SU-DHL-6 (cell line): ENCODE results near the gene CTCF.

Source experiments
- H2AFZ ChIP-seq: fragments of 200-600 bp; sonication (generic); 2 replicates; pipeline ENCODE4 v1.6.1; 2014; ENCODE audit warnings: low read depth, mild to moderate bottlenecking, moderate library complexity, mixed read lengths, antibody characterized with exemption, low read length; ENCODE audit not compliant: severe bottlenecking
- H3F3A ChIP-seq: fragments of 200-600 bp; shearing (Covaris generic); 2 replicates; pipeline ENCODE4 v1.6.0; 2016; ENCODE audit warnings: antibody characterized with exemption, mild to moderate bottlenecking; ENCODE audit not compliant: insufficient read depth
- H3K27ac ChIP-seq: fragments of 200-600 bp; sonication (generic); 2 replicates; pipeline ENCODE4 v1.5.1; 2016; ENCODE audit warnings: low read depth, mild to moderate bottlenecking, low read length, moderate library complexity, mixed read lengths
- H3K27me3 ChIP-seq: fragments of 200-600 bp; sonication (generic), shearing (Covaris generic); 2 replicates; pipeline ENCODE4 v1.6.0; 2014; ENCODE audit warnings: mild to moderate bottlenecking, low read length
- H3K36me3 ChIP-seq: fragments of 200-600 bp; sonication (generic); 2 replicates; pipeline ENCODE4 v1.6.1; 2014; ENCODE audit warnings: mild to moderate bottlenecking, low read length, mixed read lengths
- H3K4me2 ChIP-seq: fragments of 300-600, 200-600 bp; shearing (Covaris generic), sonication (generic); 2 replicates; pipeline ENCODE4 v1.6.0; 2014; ENCODE audit warnings: low read length, low read depth, mild to moderate bottlenecking; ENCODE audit not compliant: poor library complexity, severe bottlenecking
- H3K4me3 ChIP-seq: fragments of 200-600 bp; sonication (generic); 2 replicates; pipeline ENCODE4 v1.5.1; 2014; ENCODE audit warnings: antibody characterized with exemption, low read length, mild to moderate bottlenecking, mixed read lengths; ENCODE audit not compliant: insufficient read depth, poor library complexity, severe bottlenecking
- H3K79me2 ChIP-seq: fragments of 200-600 bp; sonication (generic); 2 replicates; pipeline ENCODE4 v1.6.1; 2014; ENCODE audit warnings: mild to moderate bottlenecking, low read length, moderate library complexity; ENCODE audit not compliant: insufficient read depth
- H3K9ac ChIP-seq: fragments of 200-600 bp; sonication (generic); 2 replicates; pipeline ENCODE4 v1.7.0; 2014; ENCODE audit warnings: mild to moderate bottlenecking, low read length
- H3K9me2 ChIP-seq: fragments of 200-600 bp; sonication (generic); replicated peaks from 2 replicates; pipeline ENCODE4 v1.6.1; 2014; ENCODE audit warnings: low read length; ENCODE audit not compliant: insufficient read depth
- H3K9me3 ChIP-seq: fragments of 200-600 bp; sonication (generic); 2 replicates; pipeline ENCODE4 v1.6.1; 2014; ENCODE audit warnings: low read length, mixed read lengths; ENCODE audit not compliant: insufficient read depth
- H4K20me1 ChIP-seq: fragments of 200-600 bp; sonication (generic); 2 replicates; pipeline ENCODE4 v1.6.1; 2014; ENCODE audit warnings: low read depth, mild to moderate bottlenecking, antibody characterized with exemption, low read length, moderate library complexity, mixed read lengths
- CTCF ChIP-seq: fragments of 200-600 bp; sonication (generic); IDR thresholded peaks from one replicate; pipeline ENCODE4 v1.5.1; 2017; ENCODE audit warnings: antibody characterized with exemption, mild to moderate bottlenecking, low read length, moderate library complexity; ENCODE audit not compliant: insufficient read depth, poor library complexity, severe bottlenecking
- EZH2phosphoT487 ChIP-seq: fragments of 200-600 bp; sonication (generic), shearing (Covaris generic); conservative IDR thresholded peaks from 2 replicates; pipeline ENCODE4 v1.6.1; 2018; ENCODE audit warnings: mild to moderate bottlenecking, antibody characterized with exemption, low read length, moderate library complexity, mixed read lengths

CTCF gene

GRCh38 chr16:67662653-67663010 lies 100.3 kb downstream of the CTCF start:
- Histone ChIP-seq H3K36me3 (no peaks in the 10 kb centered on the region), H3K4me3 (no peak overlapping the region), H2AFZ (no peak overlapping the region), H3K27me3 (no peaks in the 10 kb centered on the region), H3F3A (no peaks in the 10 kb centered on the region), H3K9me2 (no peaks in the 10 kb centered on the region), H3K4me2 (no peak overlapping the region), H3K79me2 (no peaks in the 10 kb centered on the region), H4K20me1 (no peaks in the 10 kb centered on the region), H3K9me3 (no peaks in the 10 kb centered on the region), H3K27ac (no peak overlapping the region), H3K9ac (no peak overlapping the region)
- TF ChIP-seq CTCF (no peak), EZH2phosphoT487 (no peak)

GRCh38 chr16:67663151-67663876 lies 101.0 kb downstream of the CTCF start:
- TF ChIP-seq EZH2phosphoT487: no peak
- TF ChIP-seq CTCF: no peak
- H3K79me2 ChIP-seq: no peaks in the 10 kb centered on the region
- no peak overlapping the region for H3K4me3 ChIP-seq
- H3K27ac ChIP-seq: no peak overlapping the region
- H3K9me2 ChIP-seq: no peaks in the 10 kb centered on the region
- no peaks in the 10 kb centered on the region for H3K9me3 ChIP-seq
- H3K9ac ChIP-seq: no peak overlapping the region
- no peaks in the 10 kb centered on the region for H3K27me3 ChIP-seq
- no peaks in the 10 kb centered on the region for H3K36me3 ChIP-seq
- H2AFZ ChIP-seq: no peak overlapping the region
- H4K20me1 ChIP-seq: no peaks in the 10 kb centered on the region
- no peaks in the 10 kb centered on the region for H3F3A ChIP-seq
- H3K4me2 ChIP-seq: no peak overlapping the region

DNA sequence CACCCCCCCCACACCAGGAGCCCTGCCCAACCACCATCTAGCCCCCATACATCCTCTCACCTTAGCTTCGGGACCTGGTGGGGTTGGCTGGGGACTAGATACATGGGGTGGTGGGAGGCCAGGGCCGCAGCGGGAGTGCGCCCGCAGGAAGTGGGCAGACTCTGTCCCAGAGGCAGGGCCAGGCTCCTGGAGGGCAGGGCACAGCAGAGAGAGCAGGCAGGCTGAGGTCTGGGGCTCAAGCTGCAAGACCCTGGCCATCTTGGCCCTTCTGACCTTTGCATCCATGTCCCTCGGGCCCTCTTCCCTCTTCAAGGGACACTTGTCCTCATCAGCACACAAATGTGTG lies 101.5 kb downstream of the CTCF start:
- Histone ChIP-seq H3K9me2 (no peaks in the 10 kb centered on the region), H3K79me2 (no peaks in the 10 kb centered on the region), H3F3A (peaks cover 3% of the 10 kb centered on the region; the same call in 1 of the 2 replicates), H4K20me1 (no peaks in the 10 kb centered on the region), H3K9ac (no peak overlapping the region), H3K27me3 (no peaks in the 10 kb centered on the region), H3K4me2 (no peak overlapping the region), H3K36me3 (no peaks in the 10 kb centered on the region), H2AFZ (no peak overlapping the region), H3K27ac (no peak overlapping the region), H3K4me3 (no peak overlapping the region), H3K9me3 (no peaks in the 10 kb centered on the region)
- TF ChIP-seq CTCF (no peak), EZH2phosphoT487 (no peak)
